Sigmoid colon (tissue), 7 donors: Measurements from ENCODE around the gene PDE6G. TPM values are rescaled to one million over a fixed set of nuclear protein-coding genes. Genes with fewer than 3 reads are reported as not detected.

Experiments used
- DNase-seq: peaks from one replicate; pipeline ENCODE4 v3.0.0-alpha.2; 2019
- H3K27ac ChIP-seq, 4 donors: fragments of 200-600 bp; sonication (generic); one replicate each; pipeline ENCODE4 v1.5.1; 2016 to 2019; ENCODE audit warnings: mild to moderate bottlenecking in 1 of 4
- H3K27me3 ChIP-seq, 3 donors: fragments of 200-600 bp; sonication (generic); one replicate each; pipeline ENCODE4 v1.5.1; 2019; ENCODE audit warnings: mild to moderate bottlenecking in 1 of 3
- H3K36me3 ChIP-seq, 4 donors: fragments of 200-600 bp; sonication (generic); one replicate each; pipeline ENCODE4 v1.5.1; 2016 to 2019
- H3K4me1 ChIP-seq, 4 donors: fragments of 200-600 bp; sonication (generic); one replicate each; pipeline ENCODE4 v1.5.1; 2017 to 2019
- H3K4me3 ChIP-seq, 4 donors: fragments of 200-600 bp; sonication (generic); one replicate each; pipeline ENCODE4 v1.5.1; 2017 to 2019; ENCODE audit warnings: mild to moderate bottlenecking in 2 of 4, moderate library complexity in 1 of 4
- H3K9me3 ChIP-seq, 4 donors: fragments of 200-600 bp in 3 of 4; sonication (generic) in 3 of 4; one replicate each; pipeline versions ENCODE4 v1.5.1 to v1.6.1; 2013 to 2019
- EP300 ChIP-seq, 4 donors: sonication (generic); formaldehyde crosslinking; IDR thresholded peaks; one replicate each; pipeline ENCODE4 v1.6.1; 2017; ENCODE audit warnings: antibody characterized with exemption in 4 of 4
- POLR2A ChIP-seq, 2 donors: fragments of 450-650 bp; IDR thresholded peaks; one replicate each; pipeline ENCODE4 v1.6.1; 2016; ENCODE audit warnings: antibody characterized with exemption in 2 of 2, mild to moderate bottlenecking in 2 of 2, moderate library complexity in 2 of 2
- POLR2AphosphoS5 ChIP-seq, 4 donors: sonication (generic); formaldehyde crosslinking; IDR thresholded peaks; one replicate each; pipeline ENCODE4 v1.6.1; 2017; ENCODE audit warnings: antibody characterized with exemption in 4 of 4
- WGBS, 2 donors: extraction: QIAGEN DNeasy Blood & Tissue Kit; methylation state at CpG; one replicate each; pipeline ENCODE4 v1.1.7; 2013; 5-methylcytosine and 5-hydroxymethylcytosine counted together
- intact Hi-C: fragments of 100-400 bp; cut with DNase I; formaldehyde crosslinking; loops from one replicate; pipeline ENCODE4 v1.15.1; 2023
- polyA plus RNA-seq, 3 donors: library from polyadenylated mRNA; stranded (reverse); fragments of 200-250 nt; gene quantifications; one replicate each; pipeline ENCODE4 v1.2.3, GENCODE V29; 2013
- total RNA-seq, 4 donors: library from RNA; depleted of rRNA; stranded (reverse); fragments of >200 nt; gene quantifications; one replicate each; pipeline ENCODE4 v1.1.0, GENCODE V29; 2016
- TF ChIP-seq, protein P1 (sequence below), 4 experiments: fragments of 450-650 bp in 3 of 4; fragments of 200-600 bp in 1 of 4; IDR thresholded peaks; one replicate each; pipeline ENCODE4 v1.5.1; 2016 to 2019; ENCODE audit warnings: antibody characterized with exemption in 4 of 4, mild to moderate bottlenecking in 3 of 4, moderate library complexity in 2 of 4
- donor health status: healthy with polysubstance abuse.
- donor health status: Bipolar disorder and iron deficiency.
- donor health status: healthy.

Gene PDE6G
- total and polyA plus RNA-seq, 7 donors = 2.3 to 4.4 (median 3.7) TPM; not detected in 4

DNA sequence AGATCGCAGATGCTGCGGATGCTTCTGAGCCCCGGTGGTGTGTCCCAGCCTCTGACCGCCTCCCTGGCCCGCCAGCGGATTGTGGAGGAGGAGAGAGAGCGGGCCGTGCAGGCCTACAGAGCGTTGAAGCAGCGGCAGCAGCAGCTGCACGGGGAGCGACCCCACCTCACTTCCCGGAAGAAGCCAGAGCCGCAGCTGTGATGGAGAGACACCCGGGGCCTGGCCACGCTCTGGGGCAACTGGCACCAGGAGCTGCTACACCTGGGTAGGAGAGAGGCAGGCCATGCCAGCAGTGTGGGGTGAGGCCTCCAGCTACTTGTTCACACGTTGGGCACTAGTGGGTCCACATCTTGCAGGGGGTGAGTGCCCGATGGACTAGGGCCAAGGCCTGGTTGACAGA, 16.2 kb upstream of the PDE6G start:
- DNase-seq = no peak
- H3K9me3 ChIP-seq = no peaks in the 10 kb centered on the region
- 89 to 90% methylated on average over 18 of the region's 18 CpGs for WGBS, 2 donors
- peaks cover 0 to 9% (median 8%) of the 10 kb centered on the region in 4 donors for H3K4me1 ChIP-seq
- peaks cover 9 to 56% (median 29%) of the 10 kb centered on the region in 4 donors for H3K36me3 ChIP-seq
- H3K4me3 ChIP-seq = no peak overlapping the region
- intact Hi-C loops = no loop called here
- TF ChIP-seq, protein P1, sequence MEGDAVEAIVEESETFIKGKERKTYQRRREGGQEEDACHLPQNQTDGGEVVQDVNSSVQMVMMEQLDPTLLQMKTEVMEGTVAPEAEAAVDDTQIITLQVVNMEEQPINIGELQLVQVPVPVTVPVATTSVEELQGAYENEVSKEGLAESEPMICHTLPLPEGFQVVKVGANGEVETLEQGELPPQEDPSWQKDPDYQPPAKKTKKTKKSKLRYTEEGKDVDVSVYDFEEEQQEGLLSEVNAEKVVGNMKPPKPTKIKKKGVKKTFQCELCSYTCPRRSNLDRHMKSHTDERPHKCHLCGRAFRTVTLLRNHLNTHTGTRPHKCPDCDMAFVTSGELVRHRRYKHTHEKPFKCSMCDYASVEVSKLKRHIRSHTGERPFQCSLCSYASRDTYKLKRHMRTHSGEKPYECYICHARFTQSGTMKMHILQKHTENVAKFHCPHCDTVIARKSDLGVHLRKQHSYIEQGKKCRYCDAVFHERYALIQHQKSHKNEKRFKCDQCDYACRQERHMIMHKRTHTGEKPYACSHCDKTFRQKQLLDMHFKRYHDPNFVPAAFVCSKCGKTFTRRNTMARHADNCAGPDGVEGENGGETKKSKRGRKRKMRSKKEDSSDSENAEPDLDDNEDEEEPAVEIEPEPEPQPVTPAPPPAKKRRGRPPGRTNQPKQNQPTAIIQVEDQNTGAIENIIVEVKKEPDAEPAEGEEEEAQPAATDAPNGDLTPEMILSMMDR (IDR thresholded peaks at IDR 0.05) = no peak
- H3K27me3 ChIP-seq = no peaks in the 10 kb centered on the region
- no peak overlapping the region for H3K27ac ChIP-seq

DNA sequence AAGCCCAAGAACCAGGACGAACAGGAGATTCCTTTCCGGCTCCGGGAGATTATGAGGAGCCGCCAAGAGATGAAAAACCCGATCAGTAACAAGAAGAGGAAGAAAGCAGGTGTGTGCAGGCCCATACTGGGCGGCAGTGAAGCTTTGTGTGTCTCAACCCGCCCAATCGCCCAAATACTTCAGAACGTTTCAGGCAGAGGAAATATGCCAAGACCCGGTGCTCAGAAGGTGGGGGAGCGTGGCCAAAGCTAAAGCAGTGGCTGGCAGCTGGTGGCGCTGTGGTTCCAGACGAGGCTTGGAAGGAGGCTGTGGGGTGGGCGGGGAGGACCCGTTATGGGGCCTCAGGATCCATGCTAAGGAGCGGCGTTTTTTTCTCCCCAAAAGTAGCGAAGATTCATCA, 11.4 kb upstream of the PDE6G start:
- Histone ChIP-seq H3K36me3 (peaks cover 5 to 45% (median 24%) of the 10 kb centered on the region in 4 donors), H3K4me3 (peak overlapping the region in 2 of 4 donors; percentile 89 to 95), H3K27ac (no peak overlapping the region), H3K4me1 (peaks cover 0 to 27% (median 26%) of the 10 kb centered on the region in 4 donors), H3K27me3 (no peaks in the 10 kb centered on the region), H3K9me3 (no peaks in the 10 kb centered on the region)
- intact Hi-C loops = loop anchor here (2.0 kb wide), 1 partner anchor 31 kb away; the partner anchor contains the start of genes NPLOC4 and TSPAN10
- 88 to 89% methylated on average over 18 of the region's 18 CpGs for WGBS, 2 donors
- TF ChIP-seq POLR2AphosphoS5 (IDR thresholded peaks at IDR 0.05) = no peak
- TF ChIP-seq, protein P1 (IDR thresholded peaks at IDR 0.05) = no peak
- no peak for TF ChIP-seq EP300 (IDR thresholded peaks at IDR 0.05)
- no peak for TF ChIP-seq POLR2A (IDR thresholded peaks at IDR 0.05)
- DNase-seq = no peak

DNA sequence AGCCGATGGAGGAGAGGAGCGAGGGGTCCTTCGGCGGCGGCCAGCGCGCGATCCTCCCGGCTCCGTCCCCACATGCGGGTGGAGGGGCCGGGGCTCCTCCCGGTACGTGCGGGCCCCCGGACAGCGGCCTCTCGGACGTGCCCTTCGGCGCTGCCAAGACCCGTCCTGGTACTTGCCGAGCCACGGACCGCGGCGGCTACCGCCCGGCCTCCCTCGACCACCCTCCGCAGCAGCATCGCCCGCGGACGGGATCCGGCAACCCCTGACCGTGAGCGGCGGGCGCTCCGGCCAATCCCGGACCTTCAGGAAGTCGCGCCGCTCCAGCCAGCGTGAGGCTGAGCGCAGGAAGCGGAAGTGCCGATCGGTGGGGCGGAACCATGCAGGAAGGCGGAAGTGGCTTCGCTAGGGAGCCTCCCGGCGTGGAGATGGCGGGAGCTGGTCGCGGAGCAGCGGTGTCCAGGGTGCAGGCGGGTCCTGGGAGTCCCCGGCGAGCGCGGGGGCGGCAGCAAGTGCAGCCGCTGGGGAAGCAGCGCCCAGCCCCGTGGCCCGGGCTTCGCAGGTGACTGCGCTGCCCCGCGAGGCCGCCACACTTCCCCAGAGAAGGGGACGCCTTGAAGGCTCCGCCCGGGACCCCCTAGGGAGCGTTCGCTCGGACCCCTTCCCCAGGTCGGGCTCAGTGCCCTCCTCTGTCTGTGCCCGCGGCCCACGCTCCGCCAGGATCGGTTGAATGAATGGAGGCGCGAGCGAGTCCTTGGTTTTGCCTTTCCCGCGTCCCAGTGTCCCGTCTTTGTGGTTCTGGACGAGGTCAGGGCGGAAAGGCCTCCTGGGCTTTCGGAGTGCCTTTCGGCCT, 10.2 kb upstream of the PDE6G start, which contains the start of the genes CCDC137 and OXLD1:
Gene CCDC137 (plus strand): TSS at position 396 of the 850 bp plus-strand sequence. CDS start 30 bp downstream, at position 426.
Gene OXLD1 (minus strand): TSS at position 264 of the 850 bp plus-strand sequence. CDS start 28 bp downstream, at position 236.
- intact Hi-C loops = loop anchor here (2.0 kb wide), 1 partner anchor 30 kb away; the partner anchor contains the start of genes NPLOC4 and TSPAN10
- peak within 1 kb of the TSS; percentile 83 to 96 (median 91) for H3K27ac ChIP-seq
- DNase-seq = peak; percentile 98
- no peaks in the 10 kb centered on the region for H3K27me3 ChIP-seq
- peak within 1 kb of the TSS; percentile 70 to 95 (median 84) for H3K4me3 ChIP-seq
- 0% methylated on average over 96 of the region's 96 CpGs for WGBS, 2 donors
- H3K4me1 ChIP-seq = peaks cover 0 to 27% (median 26%) of the 10 kb centered on the region in 4 donors
- peaks cover 0 to 33% (median 12%) of the 10 kb centered on the region in 4 donors for H3K36me3 ChIP-seq
- no peaks in the 10 kb centered on the region for H3K9me3 ChIP-seq
- TF ChIP-seq POLR2A (IDR thresholded peaks at IDR 0.05) = peak; percentile 65 to 85
- TF ChIP-seq POLR2AphosphoS5 (IDR thresholded peaks at IDR 0.05) = peak; percentile 82 to 96 (median 92)
- no peak for TF ChIP-seq EP300 (IDR thresholded peaks at IDR 0.05)
- TF ChIP-seq, protein P1 (IDR thresholded peaks at IDR 0.05) = no peak

DNA sequence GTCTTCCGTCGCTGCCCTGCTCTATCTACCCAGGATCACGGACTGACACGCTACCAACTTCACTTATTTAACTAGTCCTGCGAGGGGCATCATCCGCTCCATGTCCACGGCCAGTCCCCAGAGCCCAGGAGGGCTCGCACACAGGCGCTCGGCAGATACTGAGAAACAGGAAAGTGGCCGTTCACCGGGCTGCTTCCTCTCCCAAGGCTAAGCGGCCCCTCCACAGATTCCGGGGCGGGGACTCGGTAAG, 9.7 kb upstream of the PDE6G start:
- TF ChIP-seq POLR2A (IDR thresholded peaks at IDR 0.05) (no peak), EP300 (IDR thresholded peaks at IDR 0.05) (no peak), POLR2AphosphoS5 (IDR thresholded peaks at IDR 0.05) (no peak)
- TF ChIP-seq, protein P1 (IDR thresholded peaks at IDR 0.05) = no peak
- DNase-seq = no peak
- intact Hi-C loops = loop anchor here (2.0 kb wide), 1 partner anchor 29 kb away; the partner anchor contains the start of genes NPLOC4 and TSPAN10
- H3K9me3 ChIP-seq = no peaks in the 10 kb centered on the region
- peak overlapping the region; percentile 70 to 95 (median 84) for H3K4me3 ChIP-seq
- H3K36me3 ChIP-seq = peaks cover 0 to 28% (median 10%) of the 10 kb centered on the region in 4 donors
- H3K27me3 ChIP-seq = no peaks in the 10 kb centered on the region
- H3K27ac ChIP-seq = peak overlapping the region; percentile 83 to 96 (median 91)
- 0% methylated on average over 16 of the region's 16 CpGs for WGBS, 2 donors
- peaks cover 0 to 27% (median 26%) of the 10 kb centered on the region in 4 donors for H3K4me1 ChIP-seq
